HEK293 (cell line): Measurements from ENCODE around the gene FARSA.
A peak's percentile ranks its signal among the peaks of the same experiment; 100 is the strongest.
"Not testable (repeated sequence)": the region's sequence is repeated elsewhere in the genome, so short reads cannot be mapped to it uniquely, and the experiment has no call there.

Source experiments
- CTCF ChIA-PET: fragments of 350-600 bp; formaldehyde crosslinking; extraction: SDS; loops from one replicate; lab custom pipeline; 2021; ENCODE audit warnings: antibody characterized with exemption; lab: Yijun Ruan, JAX
- POLR2A ChIA-PET: fragments of 300-600 bp; formaldehyde crosslinking; extraction: SDS; loops from one replicate; lab custom pipeline; 2020; ENCODE audit warnings: antibody characterized with exemption, inconsistent platforms; lab: Yijun Ruan, JAX
- H3K27ac ChIP-seq: fragments of 200-500 bp; sonication (Bioruptor generic); 2 replicates; pipeline ENCODE4 v1.5.1; 2014; ENCODE audit warnings: low read depth, low read length, control low read depth, inconsistent platforms; ENCODE audit errors: extremely low read depth
- H3K36me3 ChIP-seq, 2 experiments: fragments of 200-500 bp in 1 of 2; sonication (Bioruptor generic) in 1 of 2; 1 replicate in 1 of 2; 2 replicates in 1 of 2; pipeline ENCODE4 v1.5.1; 2014 to 2017; ENCODE audit warnings: inconsistent platforms in 2 of 2, low read length in 2 of 2; ENCODE audit not compliant: control insufficient read depth in 2 of 2, insufficient read depth in 1 of 2
- H3K4me1 ChIP-seq: fragments of 200-500 bp; sonication (Bioruptor generic); 2 replicates; pipeline ENCODE4 v1.5.1; 2014; ENCODE audit warnings: mild to moderate bottlenecking, low read length, inconsistent platforms; ENCODE audit not compliant: control insufficient read depth, insufficient read depth
- H3K4me3 ChIP-seq: 2 replicates; pipeline ENCODE4 v1.5.1; 2011; ENCODE audit warnings: low read depth, mild to moderate bottlenecking, control low read depth, low read length, moderate library complexity
- H3K9me3 ChIP-seq: fragments of 200-500 bp; sonication (Bioruptor generic); 2 replicates; pipeline ENCODE4 v1.5.1; 2014; ENCODE audit warnings: low read depth, low read length, inconsistent platforms; ENCODE audit not compliant: control insufficient read depth, insufficient read depth
- EGR2 ChIP-seq: fragments of 450-650 bp; formaldehyde crosslinking; IDR thresholded peaks from 2 replicates; pipeline ENCODE4 v1.5.1; 2016; ENCODE audit warnings: low read depth, missing biosample characterization, missing genetic modification characterization
- KLF1 ChIP-seq: fragments of 450-650 bp; formaldehyde crosslinking; IDR thresholded peaks from 2 replicates; pipeline ENCODE4 v1.5.1; 2016; ENCODE audit warnings: missing biosample characterization, missing genetic modification characterization
- KLF16 ChIP-seq: fragments of 450-650 bp; formaldehyde crosslinking; IDR thresholded peaks from 2 replicates; pipeline ENCODE4 v1.5.1; 2017; ENCODE audit warnings: missing biosample characterization, missing genetic modification characterization
- KLF7 ChIP-seq: fragments of 450-650 bp; formaldehyde crosslinking; IDR thresholded peaks from 2 replicates; pipeline ENCODE4 v1.5.1; 2016; ENCODE audit warnings: missing biosample characterization, missing genetic modification characterization, borderline replicate concordance
- OSR2 ChIP-seq: fragments of 450-650 bp; formaldehyde crosslinking; IDR thresholded peaks from 2 replicates; pipeline ENCODE4 v1.5.1; 2016; ENCODE audit warnings: missing biosample characterization, missing genetic modification characterization
- SP7 ChIP-seq: fragments of 450-650 bp; formaldehyde crosslinking; IDR thresholded peaks from 2 replicates; pipeline ENCODE4 v1.5.1; 2016; ENCODE audit warnings: missing biosample characterization, missing genetic modification characterization
- ZBTB10 ChIP-seq: fragments of 450-650 bp; formaldehyde crosslinking; IDR thresholded peaks from 2 replicates; pipeline ENCODE4 v1.5.1; 2016; ENCODE audit warnings: missing biosample characterization, missing genetic modification characterization
- ZBTB8A ChIP-seq: fragments of 450-650 bp; formaldehyde crosslinking; IDR thresholded peaks from 2 replicates; pipeline ENCODE4 v1.5.1; 2016; ENCODE audit warnings: missing biosample characterization, missing genetic modification characterization
- ZEB2 ChIP-seq: fragments of 450-650 bp; formaldehyde crosslinking; IDR thresholded peaks from 2 replicates; pipeline ENCODE4 v1.5.1; 2016; ENCODE audit warnings: missing biosample characterization, missing genetic modification characterization
- ZIC2 ChIP-seq: fragments of 450-650 bp; formaldehyde crosslinking; IDR thresholded peaks from 2 replicates; pipeline ENCODE4 v1.5.1; 2016; ENCODE audit warnings: missing biosample characterization, missing genetic modification characterization
- ZNF19 ChIP-seq: fragments of 450-650 bp; formaldehyde crosslinking; IDR thresholded peaks from 2 replicates; pipeline ENCODE4; 2016; ENCODE audit warnings: missing biosample characterization, missing genetic modification characterization, low read depth
- ZNF2 ChIP-seq: fragments of 450-650 bp; formaldehyde crosslinking; IDR thresholded peaks from 2 replicates; pipeline ENCODE4 v1.5.1; 2016; ENCODE audit warnings: missing biosample characterization, missing genetic modification characterization
- ZNF221 ChIP-seq: fragments of 450-650 bp; formaldehyde crosslinking; IDR thresholded peaks from 2 replicates; pipeline ENCODE4 v1.5.1; 2017; ENCODE audit warnings: missing biosample characterization, missing genetic modification characterization, borderline replicate concordance
- ZNF324 ChIP-seq: fragments of 450-650 bp; formaldehyde crosslinking; IDR thresholded peaks from 2 replicates; pipeline ENCODE4 v1.5.1; 2016; ENCODE audit warnings: missing biosample characterization, missing genetic modification characterization
- ZNF433 ChIP-seq: fragments of 450-650 bp; formaldehyde crosslinking; IDR thresholded peaks from 2 replicates; pipeline ENCODE4 v1.5.1; 2016; ENCODE audit warnings: missing biosample characterization, missing genetic modification characterization, low read depth
- ZNF521 ChIP-seq: fragments of 450-650 bp; formaldehyde crosslinking; IDR thresholded peaks from 2 replicates; pipeline ENCODE4 v1.5.1; 2017; ENCODE audit warnings: missing biosample characterization, mild to moderate bottlenecking, missing genetic modification characterization
- ZNF580 ChIP-seq: fragments of 450-650 bp; formaldehyde crosslinking; IDR thresholded peaks from 2 replicates; pipeline ENCODE4 v1.5.1; 2016; ENCODE audit warnings: missing biosample characterization, missing genetic modification characterization
- ZNF623 ChIP-seq: fragments of 450-650 bp; formaldehyde crosslinking; IDR thresholded peaks from 2 replicates; pipeline ENCODE4 v1.5.1; 2016; ENCODE audit warnings: missing biosample characterization, missing genetic modification characterization
- ZNF664 ChIP-seq: fragments of 450-650 bp; formaldehyde crosslinking; IDR thresholded peaks from 2 replicates; pipeline ENCODE4 v1.5.1; 2016; ENCODE audit warnings: missing biosample characterization, missing genetic modification characterization
- ZNF677 ChIP-seq: fragments of 450-650 bp; IDR thresholded peaks from 2 replicates; pipeline ENCODE4 v1.5.0; 2018; ENCODE audit warnings: missing biosample characterization, mild to moderate bottlenecking, missing genetic modification characterization, moderate library complexity
- ZNF843 ChIP-seq: fragments of 450-650 bp; formaldehyde crosslinking; IDR thresholded peaks from 2 replicates; pipeline ENCODE4 v1.5.1; 2016; ENCODE audit warnings: missing biosample characterization, missing genetic modification characterization
- ZXDB ChIP-seq: fragments of 450-650 bp; formaldehyde crosslinking; IDR thresholded peaks from 2 replicates; pipeline ENCODE4 v1.5.1; 2016; ENCODE audit warnings: missing biosample characterization, missing genetic modification characterization
- TF ChIP-seq, protein P1 (sequence below): fragments of 450-650 bp; formaldehyde crosslinking; IDR thresholded peaks from 2 replicates; pipeline ENCODE4 v1.5.1; 2016; ENCODE audit warnings: missing biosample characterization, missing genetic modification characterization
- TF ChIP-seq, protein P2 (sequence below): fragments of 450-650 bp; formaldehyde crosslinking; IDR thresholded peaks from 2 replicates; pipeline ENCODE4 v1.5.1; 2017; ENCODE audit warnings: missing biosample characterization, missing genetic modification characterization

The FARSA gene

GRCh38 chr19:12959481-12959880 lies 26.0 kb upstream of the FARSA start:
- CTCF ChIA-PET: interaction anchor here (0.7 to 1.6 kb wide), 2 partner anchors 18 to 73 kb away, joined by 3 to 6 read pairs; no protein-coding TSS in a partner anchor

GRCh38 chr19:12957389-12957952 lies 24.0 kb upstream of the FARSA start:
- not testable (repeated sequence) for H3K9me3 ChIP-seq
- H3K4me3 ChIP-seq: peak overlapping the region; percentile 74
- CTCF ChIA-PET: interaction anchor here (5.5 kb wide), 1 partner anchor 9 kb away, joined by 48 read pairs; no protein-coding TSS in a partner anchor
- peak; percentile 33; the same call in 1 of the 2 replicates for TF ChIP-seq SP7
- TF ChIP-seq KLF1 (tag by site-specific recombination): peak; percentile 50; the same call in 1 of the 2 replicates
- peak; percentile 64; the same call in 1 of the 2 replicates for TF ChIP-seq ZNF324 (tag by site-specific recombination)
- 0 out of 2 replicates have a peak, but pooled peaks have one; percentile 23 for TF ChIP-seq ZBTB10
- TF ChIP-seq KLF7 (tag by site-specific recombination): 0 out of 2 replicates have a peak, but pooled peaks have one; percentile 57
- peak; percentile 63 for TF ChIP-seq ZNF2 (tag by site-specific recombination)
- TF ChIP-seq KLF16 (tag by site-specific recombination): peak; percentile 29; the same call in 1 of the 2 replicates
- TF ChIP-seq EGR2 (tag by site-specific recombination): peak; percentile 3; the same call in 1 of the 2 replicates
- TF ChIP-seq, protein P1, sequence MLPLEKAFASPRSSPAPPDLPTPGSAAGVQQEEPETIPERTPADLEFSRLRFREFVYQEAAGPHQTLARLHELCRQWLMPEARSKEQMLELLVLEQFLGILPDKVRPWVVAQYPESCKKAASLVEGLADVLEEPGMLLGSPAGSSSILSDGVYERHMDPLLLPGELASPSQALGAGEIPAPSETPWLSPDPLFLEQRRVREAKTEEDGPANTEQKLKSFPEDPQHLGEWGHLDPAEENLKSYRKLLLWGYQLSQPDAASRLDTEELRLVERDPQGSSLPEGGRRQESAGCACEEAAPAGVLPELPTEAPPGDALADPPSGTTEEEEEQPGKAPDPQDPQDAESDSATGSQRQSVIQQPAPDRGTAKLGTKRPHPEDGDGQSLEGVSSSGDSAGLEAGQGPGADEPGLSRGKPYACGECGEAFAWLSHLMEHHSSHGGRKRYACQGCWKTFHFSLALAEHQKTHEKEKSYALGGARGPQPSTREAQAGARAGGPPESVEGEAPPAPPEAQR: 0 out of 2 replicates have a peak, but pooled peaks have one; percentile 8
- peak; percentile 90 for TF ChIP-seq ZNF580 (tag by site-specific recombination)
- TF ChIP-seq ZNF623 (tag by site-specific recombination): 0 out of 2 replicates have a peak, but pooled peaks have one; percentile 7
- TF ChIP-seq ZXDB: peak; percentile 11; the same call in 1 of the 2 replicates
- TF ChIP-seq ZNF664 (tag by site-specific recombination): peak; percentile 74; the same call in 1 of the 2 replicates
- TF ChIP-seq ZBTB8A (tag by site-specific recombination): peak; percentile 62; the same call in 1 of the 2 replicates
- TF ChIP-seq ZEB2 (tag by site-specific recombination): peak; percentile 48; the same call in 1 of the 2 replicates
- TF ChIP-seq, all 188 proteins: peak for 15; not testable (repeated sequence) for 173
- POLR2A ChIA-PET: interaction anchor here (1.0 to 1.9 kb wide), 2 partner anchors 11 to 66 kb away, joined by 3 to 5 read pairs; partner anchors contain the start of gene GCDH
- peaks cover 8 to 28% of the 10 kb centered on the region in 2 experiments; a peak in 2 of 3 replicates for H3K36me3 ChIP-seq
- peak overlapping the region; percentile 63 for H3K27ac ChIP-seq
- peaks cover 10% of the 10 kb centered on the region for H3K4me1 ChIP-seq

More at GRCh38 chr19:12959481-12959880, 26.0 kb upstream of the FARSA start:
- Histone ChIP-seq H3K4me1 (peaks cover 4% of the 10 kb centered on the region), H3K4me3 (no peak overlapping the region), H3K36me3 (peaks cover 5 to 9% of the 10 kb centered on the region in 2 experiments; a peak in 2 of 3 replicates), H3K27ac (no peak overlapping the region), H3K9me3 (no peaks in the 10 kb centered on the region)
- POLR2A ChIA-PET: no interaction called here
- TF ChIP-seq ZNF843 (no peak), OSR2 (no peak), ZNF677 (tag by site-specific recombination) (no peak), ZNF521 (no peak), SP7 (no peak), ZIC2 (no peak), ZNF221 (tag by site-specific recombination) (no peak), ZNF433 (no peak), ZNF19 (tag by site-specific recombination) (no peak)
- TF ChIP-seq, protein P2, sequence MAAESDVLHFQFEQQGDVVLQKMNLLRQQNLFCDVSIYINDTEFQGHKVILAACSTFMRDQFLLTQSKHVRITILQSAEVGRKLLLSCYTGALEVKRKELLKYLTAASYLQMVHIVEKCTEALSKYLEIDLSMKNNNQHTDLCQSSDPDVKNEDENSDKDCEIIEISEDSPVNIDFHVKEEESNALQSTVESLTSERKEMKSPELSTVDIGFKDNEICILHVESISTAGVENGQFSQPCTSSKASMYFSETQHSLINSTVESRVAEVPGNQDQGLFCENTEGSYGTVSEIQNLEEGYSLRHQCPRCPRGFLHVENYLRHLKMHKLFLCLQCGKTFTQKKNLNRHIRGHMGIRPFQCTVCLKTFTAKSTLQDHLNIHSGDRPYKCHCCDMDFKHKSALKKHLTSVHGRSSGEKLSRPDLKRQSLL (tag by site-specific recombination): no peak
